Natural killer cell (primary cell): ENCODE data around the gene RNF13. TPM values are rescaled to one million over a fixed set of nuclear protein-coding genes. Genes with fewer than 3 reads are reported as not detected.

Experiments
- ATAC-seq, 3 donors: fragments of 150-1000 bp in 2 of 3; fragments of 200-7000 bp in 1 of 3; cut with Tn5 transposase; 1 replicate in 1 of 3; 2 replicates in 2 of 3; pipeline ENCODE4 v1.10.0; 2021; ENCODE audit warnings: mild to moderate bottlenecking in 2 of 3, moderate library complexity in 2 of 3
- DNase-seq, 2 donors: peaks; one replicate each; pipeline versions ENCODE4 v3.0.0 to v3.0.0-alpha.2; 2013 to 2021; ENCODE audit warnings: mixed read lengths in 1 of 2
- H3K27ac ChIP-seq: one replicate; pipeline ENCODE4 v1.5.1; 2013; ENCODE audit warnings: mild to moderate bottlenecking, low read length
- H3K27me3 ChIP-seq: one replicate; pipeline ENCODE4 v1.6.1; 2013; ENCODE audit warnings: low read length; ENCODE audit not compliant: control insufficient read depth, insufficient read depth
- H3K36me3 ChIP-seq: one replicate; pipeline ENCODE4 v1.6.1; 2013; ENCODE audit warnings: low read length; ENCODE audit not compliant: control insufficient read depth, insufficient read depth
- H3K4me1 ChIP-seq: one replicate; pipeline ENCODE4 v1.6.1; 2013; ENCODE audit warnings: low read length; ENCODE audit not compliant: control insufficient read depth, insufficient read depth
- H3K4me3 ChIP-seq: one replicate; pipeline ENCODE4 v1.5.1; 2013; ENCODE audit warnings: low read length
- H3K9me3 ChIP-seq: one replicate; pipeline ENCODE4 v1.6.1; 2013; ENCODE audit warnings: low read length; ENCODE audit not compliant: control insufficient read depth, insufficient read depth
- H3K27ac Mint-ChIP-seq, 2 donors: one replicate each; pipeline ENCODE4 v1.8.0; 2022; ENCODE audit warnings: mild to moderate bottlenecking in 2 of 2, mixed read lengths in 2 of 2, moderate library complexity in 1 of 2
- H3K27me3 Mint-ChIP-seq, 2 donors: one replicate each; pipeline ENCODE4 v1.8.0; 2022; ENCODE audit warnings: low read depth in 2 of 2, mixed read lengths in 2 of 2
- H3K36me3 Mint-ChIP-seq: one replicate; pipeline ENCODE4 v1.8.0; 2022; ENCODE audit warnings: mixed read lengths
- H3K4me1 Mint-ChIP-seq, 2 donors: one replicate each; pipeline ENCODE4 v1.8.0; 2022; ENCODE audit warnings: mixed read lengths in 2 of 2
- H3K4me3 Mint-ChIP-seq: one replicate; pipeline ENCODE4 v1.8.0; 2022; ENCODE audit warnings: mild to moderate bottlenecking, moderate library complexity, mixed read lengths
- H3K9me3 Mint-ChIP-seq, 2 donors: one replicate each; pipeline ENCODE4 v1.8.0; 2022; ENCODE audit warnings: mixed read lengths in 2 of 2
- WGBS: methylation state at CpG from one replicate; pipeline ENCODE4 v1.1.7; 2013; ENCODE audit warnings: missing lambda C conversion rate; ENCODE audit not compliant: insufficient coverage; 5-methylcytosine and 5-hydroxymethylcytosine counted together
- intact Hi-C: fragments of 100-400 bp; cut with micrococcal nuclease; formaldehyde crosslinking; loops from one replicate; pipeline ENCODE4 v1.14.2; 2022
- total RNA-seq, 4 donors: library from RNA; stranded (reverse); fragments of 120-200 nt in 1 of 4; gene quantifications; one replicate each; pipeline versions ENCODE4 v1.2.3 to v1.2.4, GENCODE V29; 2013 to 2022
- TF ChIP-seq, protein P1 (sequence below): fragments of 200-600 bp; IDR thresholded peaks from one replicate; pipeline ENCODE4 v1.8.0; 2022; ENCODE audit warnings: antibody characterized with exemption

Gene RNF13
- total RNA-seq, 3 donors from 2014 or later (not counting 1 experiment from before 2014, with no cell fraction given), result 57.4 to 69.7 (median 66.6) TPM

DNA sequence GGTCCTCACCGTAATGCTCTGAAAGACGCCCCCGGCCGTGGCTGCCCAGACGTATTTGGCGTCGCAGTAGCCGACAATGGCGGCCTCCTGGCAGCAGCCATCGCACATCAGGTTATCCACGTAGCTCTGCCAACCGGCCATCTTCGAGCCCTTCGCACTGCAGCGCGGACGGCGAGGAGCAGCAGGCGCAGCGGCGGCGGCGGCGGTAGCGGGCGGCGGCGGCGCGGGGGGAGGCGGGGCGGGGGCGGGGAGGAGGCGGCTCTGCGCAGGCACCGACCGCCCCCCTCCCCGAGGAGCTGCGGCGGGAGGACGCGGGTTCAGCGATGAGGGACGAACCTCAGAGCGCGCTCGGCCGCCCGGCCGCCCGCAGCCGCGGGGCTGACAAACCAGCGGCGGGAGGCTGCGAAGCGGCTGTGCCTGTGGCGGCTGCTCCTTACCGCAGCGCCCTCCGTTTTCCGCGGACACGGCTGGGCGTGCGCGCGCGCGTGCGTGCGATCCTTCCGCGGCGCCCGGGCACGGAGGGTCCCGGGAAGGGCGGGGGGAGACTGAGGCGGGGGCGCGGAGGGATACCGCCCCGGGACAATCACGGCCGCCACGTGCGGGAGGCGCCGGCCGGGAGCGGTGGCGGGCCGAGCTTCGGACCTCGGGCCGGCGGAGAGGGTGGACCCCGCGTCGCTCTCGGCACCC, 157.8 kb downstream of the RNF13 start, which contains the start of gene PFN2:
PFN2 (minus strand) TSS at position 180 of the 687 bp plus-strand sequence; CDS start at position 141, 39 bp downstream.
- peak within 1 kb of the TSS; percentile 68 for H3K4me3 ChIP-seq
- DNase-seq, result peak; percentile 51 to 79
- H3K9me3 Mint-ChIP-seq, result no peaks in the 10 kb centered on the region
- H3K27ac Mint-ChIP-seq, result peak within 1 kb of the TSS; percentile 59 to 75
- H3K27me3 ChIP-seq, result peaks cover 14% of the 10 kb centered on the region
- H3K4me1 Mint-ChIP-seq, result peaks cover 20 to 26% of the 10 kb centered on the region in 2 donors
- peak; percentile 67 to 71 (median 69) for ATAC-seq
- no peaks in the 10 kb centered on the region for H3K36me3 ChIP-seq
- TF ChIP-seq, protein P1, sequence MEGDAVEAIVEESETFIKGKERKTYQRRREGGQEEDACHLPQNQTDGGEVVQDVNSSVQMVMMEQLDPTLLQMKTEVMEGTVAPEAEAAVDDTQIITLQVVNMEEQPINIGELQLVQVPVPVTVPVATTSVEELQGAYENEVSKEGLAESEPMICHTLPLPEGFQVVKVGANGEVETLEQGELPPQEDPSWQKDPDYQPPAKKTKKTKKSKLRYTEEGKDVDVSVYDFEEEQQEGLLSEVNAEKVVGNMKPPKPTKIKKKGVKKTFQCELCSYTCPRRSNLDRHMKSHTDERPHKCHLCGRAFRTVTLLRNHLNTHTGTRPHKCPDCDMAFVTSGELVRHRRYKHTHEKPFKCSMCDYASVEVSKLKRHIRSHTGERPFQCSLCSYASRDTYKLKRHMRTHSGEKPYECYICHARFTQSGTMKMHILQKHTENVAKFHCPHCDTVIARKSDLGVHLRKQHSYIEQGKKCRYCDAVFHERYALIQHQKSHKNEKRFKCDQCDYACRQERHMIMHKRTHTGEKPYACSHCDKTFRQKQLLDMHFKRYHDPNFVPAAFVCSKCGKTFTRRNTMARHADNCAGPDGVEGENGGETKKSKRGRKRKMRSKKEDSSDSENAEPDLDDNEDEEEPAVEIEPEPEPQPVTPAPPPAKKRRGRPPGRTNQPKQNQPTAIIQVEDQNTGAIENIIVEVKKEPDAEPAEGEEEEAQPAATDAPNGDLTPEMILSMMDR, result no peak
- peaks cover 23 to 29% of the 10 kb centered on the region in 2 donors for H3K27me3 Mint-ChIP-seq
- no peaks in the 10 kb centered on the region for H3K36me3 Mint-ChIP-seq
- WGBS, result under 1% methylated on average over 102 of the region's 102 CpGs
- intact Hi-C loops, result no loop called here
- H3K27ac ChIP-seq, result no peak within 1 kb of the TSS
- no peaks in the 10 kb centered on the region for H3K9me3 ChIP-seq
- H3K4me1 ChIP-seq, result peaks cover 11% of the 10 kb centered on the region
- H3K4me3 Mint-ChIP-seq, result peak within 1 kb of the TSS; percentile 96

DNA sequence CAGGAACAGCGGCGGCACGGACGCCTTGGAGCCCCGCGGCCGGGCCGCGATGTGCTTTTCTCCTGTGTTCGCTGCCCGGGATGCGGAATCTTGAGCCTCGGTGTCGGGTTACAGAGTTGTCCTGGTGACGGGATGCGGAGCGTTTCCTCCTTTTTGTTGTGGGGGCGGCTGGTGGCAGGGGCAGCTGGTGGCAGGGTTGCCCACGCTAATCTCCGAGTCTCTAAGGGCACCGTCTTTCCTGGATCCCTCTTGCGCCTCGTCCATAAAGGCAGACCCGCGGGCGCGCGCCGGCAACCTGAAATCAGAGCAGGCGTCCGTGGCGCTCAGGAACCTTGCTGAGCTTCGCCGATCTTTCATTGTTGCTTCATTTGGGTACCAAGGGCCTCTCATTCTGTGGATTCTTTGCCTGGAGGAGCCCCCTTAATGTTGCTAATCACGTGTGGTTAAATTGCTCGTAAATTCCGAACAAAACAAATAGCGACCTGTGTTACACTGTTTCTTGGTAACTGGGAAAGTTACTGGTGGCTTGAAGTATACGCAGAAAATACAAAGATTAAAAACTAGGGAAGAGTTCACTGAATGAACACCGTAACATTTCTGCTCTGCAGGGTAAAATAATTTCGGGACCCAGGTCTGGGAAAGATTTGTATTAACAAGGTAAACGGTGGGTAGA, 158.5 kb downstream of the RNF13 start:
- peak; percentile 2 to 33 (median 8) for ATAC-seq

DNA sequence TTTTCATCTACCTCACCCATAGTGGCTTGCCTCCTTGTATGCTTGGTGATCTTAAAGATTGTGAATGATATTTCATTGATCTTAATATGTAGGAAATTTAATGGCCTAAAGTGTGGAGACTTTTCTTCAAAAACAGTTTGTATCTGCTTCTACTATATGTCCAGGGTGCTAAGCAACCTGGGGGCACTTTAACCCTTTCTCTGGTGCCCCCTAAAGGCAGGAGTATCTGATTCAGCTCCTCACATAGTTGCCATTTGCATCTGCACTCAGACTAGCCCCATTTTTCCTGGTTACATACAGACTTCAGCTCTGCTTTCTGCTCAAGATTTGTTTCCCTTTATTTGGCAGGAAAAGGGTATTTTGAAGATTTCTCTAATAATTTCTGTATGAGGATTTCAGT, 162.9 kb downstream of the RNF13 start:
- no peak overlapping the region for H3K4me3 ChIP-seq
- Mint-ChIP-seq H3K4me3 (no peak overlapping the region), H3K4me1 (peaks cover 7 to 12% of the 10 kb centered on the region in 2 donors), H3K27ac (no peak overlapping the region), H3K9me3 (no peaks in the 10 kb centered on the region), H3K27me3 (peaks cover 22 to 47% of the 10 kb centered on the region in 2 donors), H3K36me3 (no peaks in the 10 kb centered on the region)
- no peak overlapping the region for H3K27ac ChIP-seq
- H3K36me3 ChIP-seq, result no peaks in the 10 kb centered on the region
- intact Hi-C loops, result no loop called here
- H3K9me3 ChIP-seq, result no peaks in the 10 kb centered on the region
- DNase-seq (no peak), ATAC-seq (no peak)
- H3K27me3 ChIP-seq, result peaks cover 14% of the 10 kb centered on the region
- TF ChIP-seq, protein P1, result no peak
- peaks cover 5% of the 10 kb centered on the region for H3K4me1 ChIP-seq

More for the DNA sequence above, 158.5 kb downstream of the RNF13 start:
- Histone ChIP-seq H3K27me3 (peaks cover 14% of the 10 kb centered on the region), H3K9me3 (no peaks in the 10 kb centered on the region), H3K27ac (no peak overlapping the region), H3K36me3 (no peaks in the 10 kb centered on the region), H3K4me3 (peak overlapping the region; percentile 68), H3K4me1 (peaks cover 11% of the 10 kb centered on the region)
- H3K27ac Mint-ChIP-seq, result peak overlapping the region; percentile 59 to 75
- intact Hi-C loops, result no loop called here
- H3K36me3 Mint-ChIP-seq, result no peaks in the 10 kb centered on the region
- peak overlapping the region; percentile 96 for H3K4me3 Mint-ChIP-seq
- DNase-seq, result peak; percentile 26 to 57
- H3K4me1 Mint-ChIP-seq, result peaks cover 20 to 26% of the 10 kb centered on the region in 2 donors
- WGBS, result 2% methylated on average over 42 of the region's 42 CpGs
- H3K27me3 Mint-ChIP-seq, result peaks cover 23 to 36% of the 10 kb centered on the region in 2 donors
- TF ChIP-seq, protein P1, result no peak
- no peaks in the 10 kb centered on the region for H3K9me3 Mint-ChIP-seq
